Esophagus (tissue), 2 donors: ENCODE results near the gene C11orf91. TPM values are rescaled to one million over a fixed set of nuclear protein-coding genes. Genes with fewer than 3 reads are reported as not detected.
A peak's percentile ranks its signal among the peaks of the same experiment; 100 is the strongest.

Experiments used
- H3K27ac ChIP-seq, 2 donors: one replicate each; pipeline ENCODE4 v1.5.1; 2013; ENCODE audit warnings: low read depth in 2 of 2, mild to moderate bottlenecking in 2 of 2, inconsistent platforms in 1 of 2, low read length in 1 of 2, moderate library complexity in 1 of 2
- H3K27me3 ChIP-seq, 2 donors: one replicate each; pipeline ENCODE4 v1.6.1; 2013; ENCODE audit warnings: low read length in 2 of 2, control low read depth in 1 of 2, mild to moderate bottlenecking in 1 of 2; ENCODE audit not compliant: insufficient read depth in 2 of 2, control insufficient read depth in 1 of 2
- H3K36me3 ChIP-seq, 2 donors: one replicate each; pipeline ENCODE4 v1.6.1; 2013; ENCODE audit warnings: low read length in 1 of 2; ENCODE audit not compliant: control insufficient read depth in 2 of 2, insufficient read depth in 2 of 2
- H3K4me1 ChIP-seq, 2 donors: one replicate each; pipeline ENCODE4 v1.6.1; 2013; ENCODE audit warnings: low read length in 1 of 2; ENCODE audit not compliant: control insufficient read depth in 2 of 2, insufficient read depth in 2 of 2
- H3K4me3 ChIP-seq, 2 donors: one replicate each; pipeline ENCODE4 v1.5.1; 2013; ENCODE audit warnings: low read length in 2 of 2, mild to moderate bottlenecking in 2 of 2, low read depth in 1 of 2, moderate library complexity in 1 of 2
- H3K9me3 ChIP-seq, 2 donors: one replicate each; pipeline ENCODE4 v1.6.1; 2013; ENCODE audit warnings: mild to moderate bottlenecking in 2 of 2, low read depth in 1 of 2, low read length in 1 of 2, moderate library complexity in 1 of 2; ENCODE audit not compliant: control insufficient read depth in 2 of 2, insufficient read depth in 1 of 2
- WGBS, 2 donors: extraction: QIAGEN DNeasy Blood & Tissue Kit; methylation state at CpG; one replicate each; pipeline ENCODE4 v1.1.7; 2013; 5-methylcytosine and 5-hydroxymethylcytosine counted together
- polyA plus RNA-seq, 2 donors: library from polyadenylated mRNA; stranded (reverse); fragments of 200-250 nt; gene quantifications; one replicate each; pipeline ENCODE4 v1.2.3, GENCODE V29; 2013
- donor health status: healthy with polysubstance abuse.
- donor health status: Bipolar disorder and iron deficiency.

Gene C11orf91
- polyA plus RNA-seq, 2 donors = 0.21 to 0.51 TPM

- Histone ChIP-seq H3K4me1 (peaks cover 0 to 27% of the 10 kb centered on the region in 2 donors), H3K27ac (peak overlapping the region; percentile 88 to 97), H3K9me3 (no peaks in the 10 kb centered on the region), H3K4me3 (no peak overlapping the region), H3K27me3 (no peaks in the 10 kb centered on the region), H3K36me3 (no peaks in the 10 kb centered on the region)
- WGBS, 2 donors = 17 to 28% methylated on average over 9 of the region's 9 CpGs
These were observed 8.6 kb downstream of the C11orf91 start for GRCh38 chr11:33692013-33692504.

- Histone ChIP-seq H3K27ac (peak overlapping the region; percentile 88 to 97), H3K36me3 (no peaks in the 10 kb centered on the region), H3K4me1 (peaks cover 0 to 27% of the 10 kb centered on the region in 2 donors), H3K9me3 (no peaks in the 10 kb centered on the region), H3K27me3 (no peaks in the 10 kb centered on the region), H3K4me3 (no peak overlapping the region)
- WGBS, 2 donors = 57% methylated on average over 6 of the region's 6 CpGs
These were observed 9.4 kb downstream of the C11orf91 start for GRCh38 chr11:33691066-33691864.

- Histone ChIP-seq H3K4me3 (no peak overlapping the region), H3K9me3 (no peaks in the 10 kb centered on the region), H3K27ac (peak overlapping the region; percentile 95 to 97), H3K27me3 (no peaks in the 10 kb centered on the region), H3K36me3 (no peaks in the 10 kb centered on the region), H3K4me1 (peaks cover 0 to 27% of the 10 kb centered on the region in 2 donors)
- 30 to 43% methylated on average over 8 of the region's 8 CpGs for WGBS, 2 donors
These were observed 10.1 kb downstream of the C11orf91 start for GRCh38 chr11:33690290-33691065.

GRCh38 chr11:33689501-33689900 lies 11.1 kb downstream of the C11orf91 start:
- Histone ChIP-seq H3K27me3 (no peaks in the 10 kb centered on the region), H3K4me3 (no peak overlapping the region), H3K36me3 (no peaks in the 10 kb centered on the region), H3K27ac (peak overlapping the region; percentile 95 to 97), H3K9me3 (no peaks in the 10 kb centered on the region), H3K4me1 (peaks cover 0 to 24% of the 10 kb centered on the region in 2 donors)
- 92 to 93% methylated on average over 8 of the region's 8 CpGs for WGBS, 2 donors

GRCh38 chr11:33689085-33689484 lies 11.5 kb downstream of the C11orf91 start:
- Histone ChIP-seq H3K4me3 (no peak overlapping the region), H3K4me1 (peaks cover 0 to 24% of the 10 kb centered on the region in 2 donors), H3K9me3 (no peaks in the 10 kb centered on the region), H3K27me3 (no peaks in the 10 kb centered on the region), H3K27ac (peak overlapping the region; percentile 95 to 97), H3K36me3 (no peaks in the 10 kb centered on the region)
- 59 to 77% methylated on average over 4 of the region's 4 CpGs for WGBS, 2 donors

GRCh38 chr11:33687733-33688479 lies 12.7 kb downstream of the C11orf91 start:
- no peaks in the 10 kb centered on the region for H3K27me3 ChIP-seq
- H3K27ac ChIP-seq = peak overlapping the region; percentile 62 to 76
- no peaks in the 10 kb centered on the region for H3K9me3 ChIP-seq
- H3K36me3 ChIP-seq = no peaks in the 10 kb centered on the region
- peaks cover 0 to 24% of the 10 kb centered on the region in 2 donors for H3K4me1 ChIP-seq
- 50 to 52% methylated on average over 2 of the region's 2 CpGs for WGBS, 2 donors
- no peak overlapping the region for H3K4me3 ChIP-seq

GRCh38 chr11:33685082-33685481 lies 15.5 kb downstream of the C11orf91 start:
- no peaks in the 10 kb centered on the region for H3K9me3 ChIP-seq
- no peak overlapping the region for H3K27ac ChIP-seq
- no peak overlapping the region for H3K4me3 ChIP-seq
- H3K27me3 ChIP-seq = no peaks in the 10 kb centered on the region
- H3K36me3 ChIP-seq = no peaks in the 10 kb centered on the region
- WGBS, 2 donors = 69 to 78% methylated on average over 3 of the region's 3 CpGs
- H3K4me1 ChIP-seq = peaks cover 0 to 20% of the 10 kb centered on the region in 2 donors

- 69 to 77% methylated on average over 5 of the region's 5 CpGs for WGBS, 2 donors
- H3K27ac ChIP-seq = no peak overlapping the region
These were observed 16.5 kb downstream of the C11orf91 start for GRCh38 chr11:33684003-33684706.

GRCh38 chr11:33682446-33682845 lies 18.2 kb downstream of the C11orf91 start:
- Histone ChIP-seq H3K27me3 (no peaks in the 10 kb centered on the region), H3K9me3 (no peaks in the 10 kb centered on the region), H3K36me3 (no peaks in the 10 kb centered on the region), H3K27ac (peak overlapping the region; percentile 24 to 85), H3K4me1 (peaks cover 0 to 10% of the 10 kb centered on the region in 2 donors), H3K4me3 (no peak overlapping the region)
- 55 to 68% methylated on average over 4 of the region's 4 CpGs for WGBS, 2 donors

More at GRCh38 chr11:33684003-33684706, 16.5 kb downstream of the C11orf91 start:
- H3K4me3 ChIP-seq = no peak overlapping the region
- no peaks in the 10 kb centered on the region for H3K9me3 ChIP-seq
- no peaks in the 10 kb centered on the region for H3K27me3 ChIP-seq
- H3K4me1 ChIP-seq = peaks cover 0 to 15% of the 10 kb centered on the region in 2 donors
- no peaks in the 10 kb centered on the region for H3K36me3 ChIP-seq
